Activated CD8-positive, alpha-beta T cell treated with anti-CD3 and anti-CD28 coated beads for 36 hours (primary cell): Measurements from ENCODE around the gene WWC2. TPM values are rescaled to one million over a fixed set of nuclear protein-coding genes. Genes with fewer than 3 reads are reported as not detected.

ENCODE experiments used
- ATAC-seq: fragments of 200-7000 bp; cut with Tn5 transposase; one replicate; pipeline ENCODE4 v1.10.0; 2021; ENCODE audit warnings: mild to moderate bottlenecking, moderate library complexity
- CTCF ChIA-PET: fragments of 350-600 bp; sonication (Branson Sonifier 250); formaldehyde crosslinking; loops from one replicate; lab custom pipeline; 2021; ENCODE audit warnings: antibody characterized with exemption; lab: Charles Lee
- POLR2A ChIA-PET: fragments of 350-600 bp; sonication (Branson Sonifier 250); formaldehyde crosslinking; loops from one replicate; lab custom pipeline; 2021; ENCODE audit warnings: antibody characterized with exemption; lab: Charles Lee
- DNase-seq: peaks from one replicate; pipeline ENCODE4 v3.0.0-alpha.2; 2020
- H3K27ac Mint-ChIP-seq: one replicate; pipeline ENCODE4 v1.8.0; 2021; ENCODE audit warnings: mild to moderate bottlenecking, mixed read lengths
- H3K27me3 Mint-ChIP-seq: one replicate; pipeline ENCODE4 v1.8.0; 2021; ENCODE audit warnings: mixed read lengths
- H3K36me3 Mint-ChIP-seq: one replicate; pipeline ENCODE4 v1.8.0; 2021; ENCODE audit warnings: low read depth, mixed read lengths
- H3K4me1 Mint-ChIP-seq: one replicate; pipeline ENCODE4 v1.8.0; 2021; ENCODE audit warnings: low read depth, mixed read lengths
- H3K4me3 Mint-ChIP-seq: one replicate; pipeline ENCODE4 v1.8.0; 2021; ENCODE audit warnings: mild to moderate bottlenecking, moderate library complexity, mixed read lengths
- H3K9me3 Mint-ChIP-seq: one replicate; pipeline ENCODE4 v1.8.0; 2021; ENCODE audit warnings: mixed read lengths
- CTCF ChIP-seq: fragments of 200-600 bp; IDR thresholded peaks from one replicate; pipeline ENCODE4 v1.8.0; 2022; ENCODE audit warnings: antibody characterized with exemption, mild to moderate bottlenecking
- intact Hi-C: fragments of 100-400 bp; cut with micrococcal nuclease; formaldehyde crosslinking; loops from one replicate; pipeline ENCODE4 v1.10.0; 2022
- total RNA-seq, 2 experiments: library from RNA; stranded (reverse); gene quantifications; one replicate each; pipeline ENCODE4 v1.2.3, GENCODE V29; 2021

Gene WWC2
- total RNA-seq, 2 experiments from 2014 or later = 1.9 TPM

GRCh38 chr4:183287677-183288076, 188.6 kb downstream of the WWC2 start:
- no peaks in the 10 kb centered on the region for H3K9me3 Mint-ChIP-seq
- no peak overlapping the region for H3K4me3 Mint-ChIP-seq
- DNase-seq (no peak), ATAC-seq (no peak)
- H3K27ac Mint-ChIP-seq = no peak overlapping the region
- no peak for TF ChIP-seq CTCF
- ChIA-PET POLR2A (no interaction called here), CTCF (no interaction called here)
- no peaks in the 10 kb centered on the region for H3K36me3 Mint-ChIP-seq
- peaks cover 1% of the 10 kb centered on the region for H3K27me3 Mint-ChIP-seq
- intact Hi-C loops = no loop called here
- H3K4me1 Mint-ChIP-seq = no peaks in the 10 kb centered on the region

DNA sequence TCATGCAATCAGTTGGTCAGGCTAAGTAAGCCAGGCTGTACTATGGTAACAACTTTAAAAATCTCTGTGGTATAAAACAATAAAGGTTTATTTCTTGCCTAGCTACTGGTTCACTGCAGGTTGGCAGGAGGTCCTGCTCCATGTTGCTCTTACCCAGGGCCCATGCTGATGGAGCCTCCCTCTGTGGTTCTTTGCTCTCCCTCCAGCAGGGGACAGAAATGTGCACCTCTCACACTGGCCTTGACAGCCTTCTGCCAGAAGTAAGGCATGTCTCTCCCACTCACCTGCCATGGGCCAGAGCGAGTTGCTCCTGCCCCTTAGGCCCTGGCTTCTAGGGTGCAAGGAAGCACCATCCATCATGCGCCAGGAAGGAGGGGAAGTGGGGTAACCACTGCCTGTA, 189.9 kb downstream of the WWC2 start:
- H3K27ac Mint-ChIP-seq = no peak overlapping the region
- ChIA-PET CTCF (interaction anchor here (1.0 to 1.1 kb wide), 2 partner anchors 27 to 119 kb away, joined by 3 to 4 read pairs; no protein-coding TSS in a partner anchor), POLR2A (no interaction called here)
- ATAC-seq (no peak), DNase-seq (peak; percentile 3)
- H3K27me3 Mint-ChIP-seq = peaks cover 1% of the 10 kb centered on the region
- intact Hi-C loops = no loop called here
- H3K4me1 Mint-ChIP-seq = no peaks in the 10 kb centered on the region
- no peaks in the 10 kb centered on the region for H3K9me3 Mint-ChIP-seq
- no peak for TF ChIP-seq CTCF
- H3K36me3 Mint-ChIP-seq = no peaks in the 10 kb centered on the region
- H3K4me3 Mint-ChIP-seq = no peak overlapping the region

GRCh38 chr4:183289688-183290087, 190.6 kb downstream of the WWC2 start:
- ATAC-seq (no peak), DNase-seq (no peak)
- Mint-ChIP-seq H3K27ac (no peak overlapping the region), H3K36me3 (no peaks in the 10 kb centered on the region), H3K9me3 (no peaks in the 10 kb centered on the region), H3K27me3 (peaks cover 1% of the 10 kb centered on the region), H3K4me3 (no peak overlapping the region), H3K4me1 (no peaks in the 10 kb centered on the region)
- ChIA-PET POLR2A (no interaction called here), CTCF (interaction anchor here (1.0 to 1.1 kb wide), 2 partner anchors 28 to 118 kb away, joined by 3 to 4 read pairs; no protein-coding TSS in a partner anchor)
- intact Hi-C loops = no loop called here
- TF ChIP-seq CTCF = no peak

DNA sequence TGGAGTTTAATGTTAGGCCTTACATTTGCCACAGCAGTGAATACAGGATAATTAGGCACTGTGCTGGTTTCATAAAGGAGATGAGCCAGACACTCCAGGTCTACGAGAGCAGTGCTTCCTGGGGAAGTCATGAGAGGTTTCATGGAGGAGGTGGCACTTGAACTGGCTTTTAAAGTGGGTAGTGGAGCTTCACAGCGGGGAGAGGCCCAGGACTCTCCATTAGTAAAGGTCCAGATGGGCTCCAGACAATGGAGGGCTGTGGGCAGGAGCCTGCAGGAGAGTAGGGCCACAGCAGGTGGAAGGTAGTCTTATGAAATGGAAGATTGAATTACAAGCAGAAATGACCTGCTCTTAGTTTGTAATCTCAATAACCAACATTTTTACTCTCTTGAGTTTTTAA, 192.0 kb downstream of the WWC2 start:
- no peak for TF ChIP-seq CTCF
- Mint-ChIP-seq H3K9me3 (no peaks in the 10 kb centered on the region), H3K36me3 (no peaks in the 10 kb centered on the region), H3K27ac (no peak overlapping the region), H3K4me3 (no peak overlapping the region), H3K4me1 (no peaks in the 10 kb centered on the region), H3K27me3 (peaks cover 1% of the 10 kb centered on the region)
- ChIA-PET CTCF (interaction anchor here (1.2 to 1.5 kb wide), 2 partner anchors 24 to 116 kb away, joined by 3 read pairs; no protein-coding TSS in a partner anchor), POLR2A (no interaction called here)
- intact Hi-C loops = no loop called here
- DNase-seq (no peak), ATAC-seq (no peak)

GRCh38 chr4:183295711-183296110, 196.7 kb downstream of the WWC2 start:
- no peak overlapping the region for H3K4me3 Mint-ChIP-seq
- POLR2A ChIA-PET = no interaction called here
- H3K27me3 Mint-ChIP-seq = peaks cover 8% of the 10 kb centered on the region
- intact Hi-C loops = no loop called here
- DNase-seq (no peak), ATAC-seq (no peak)
- H3K27ac Mint-ChIP-seq = no peak overlapping the region
- H3K4me1 Mint-ChIP-seq = no peaks in the 10 kb centered on the region
- H3K36me3 Mint-ChIP-seq = no peaks in the 10 kb centered on the region
- no peaks in the 10 kb centered on the region for H3K9me3 Mint-ChIP-seq
- no peak for TF ChIP-seq CTCF
- CTCF ChIA-PET = no interaction called here
